KMS-11 (cell line): ENCODE data around the gene GPR62.

Experiments used
- H2AFZ ChIP-seq: fragments of 200-600 bp; sonication (generic); 2 replicates; pipeline ENCODE4 v1.6.1; 2016; ENCODE audit warnings: antibody characterized with exemption, mixed run types, low read depth
- H3K27ac ChIP-seq: fragments of 200-600 bp; sonication (generic); 2 replicates; pipeline ENCODE4 v1.6.1; 2016; ENCODE audit warnings: mild to moderate bottlenecking, mixed run types
- H3K27me3 ChIP-seq: fragments of 200-600 bp; sonication (generic); 2 replicates; pipeline ENCODE4 v1.6.1; 2017; ENCODE audit warnings: mild to moderate bottlenecking, low read depth, mixed run types, moderate library complexity; ENCODE audit not compliant: insufficient read depth
- H3K36me3 ChIP-seq: fragments of 200-600 bp; sonication (generic); 2 replicates; pipeline ENCODE4 v1.6.1; 2017; ENCODE audit warnings: mild to moderate bottlenecking, mixed run types; ENCODE audit not compliant: insufficient read depth
- H3K4me1 ChIP-seq: fragments of 200-600 bp; sonication (generic); 2 replicates; pipeline ENCODE4 v1.6.1; 2016; ENCODE audit warnings: mild to moderate bottlenecking, low read depth, mixed run types; ENCODE audit not compliant: poor library complexity, severe bottlenecking
- H3K4me2 ChIP-seq: fragments of 200-600 bp; sonication (generic); 2 replicates; pipeline ENCODE4 v1.7.0; 2016; ENCODE audit warnings: mild to moderate bottlenecking, mixed run types
- H3K4me3 ChIP-seq: fragments of 200-600 bp; sonication (generic); IDR thresholded peaks from 2 replicates; pipeline ENCODE4 v1.6.1; 2017; ENCODE audit warnings: low read depth, low read length, mixed read lengths; ENCODE audit not compliant: insufficient read depth
- H3K79me2 ChIP-seq: fragments of 200-600 bp; sonication (generic); 2 replicates; pipeline ENCODE4 v1.6.1; 2016; ENCODE audit warnings: low read depth, mixed run types; ENCODE audit not compliant: insufficient read depth
- H3K9ac ChIP-seq: fragments of 200-600 bp; sonication (generic); 2 replicates; pipeline ENCODE4 v1.6.1; 2016; ENCODE audit warnings: mild to moderate bottlenecking, mixed run types
- H4K20me1 ChIP-seq: fragments of 200-600 bp; sonication (generic); 2 replicates; pipeline ENCODE4 v1.6.1; 2016; ENCODE audit warnings: mild to moderate bottlenecking, mixed run types; ENCODE audit not compliant: insufficient read depth
- TF ChIP-seq, protein P1 (sequence below): fragments of 200-600 bp; sonication (generic); conservative IDR thresholded peaks from 2 replicates; pipeline ENCODE4 v1.6.1; 2017; ENCODE audit warnings: low read depth, mild to moderate bottlenecking, antibody characterized with exemption, low read length, moderate library complexity, mixed read lengths

Gene GPR62

DNA sequence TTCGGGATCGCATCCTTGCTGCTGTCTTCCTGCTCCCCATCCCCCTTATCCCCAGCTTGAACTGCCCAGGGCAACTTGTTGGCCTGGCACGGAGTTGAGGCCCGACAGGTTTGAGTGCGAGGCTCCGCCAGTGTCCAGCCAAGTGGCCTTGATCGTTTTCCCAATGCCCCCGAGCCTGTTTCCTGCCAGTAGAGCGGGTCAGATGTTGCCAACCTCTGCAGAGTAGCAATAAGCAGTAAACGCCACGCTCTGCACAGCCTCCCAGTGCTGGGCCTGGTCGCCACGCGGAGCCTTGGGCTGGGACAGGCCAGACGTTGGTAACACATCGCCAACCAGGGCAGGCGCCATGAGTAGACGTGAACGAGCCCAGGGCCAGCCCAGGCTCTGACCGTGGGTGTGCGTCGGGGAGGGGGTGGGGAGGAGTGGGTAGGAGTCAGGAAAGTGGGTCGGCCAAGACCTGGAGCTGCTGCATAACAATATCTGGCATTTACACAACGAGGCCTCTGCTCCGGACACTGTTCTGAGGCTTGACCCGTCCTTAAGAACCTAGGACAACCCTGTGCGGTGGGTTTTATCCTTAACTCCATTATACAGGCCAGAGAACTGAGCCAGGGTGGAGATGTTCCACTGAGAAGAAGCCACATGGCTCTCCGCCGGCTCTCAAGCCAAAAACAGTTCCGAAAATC is 19.2 kb downstream of the GPR62 start:
- peak overlapping the region; percentile 57 for H3K27ac ChIP-seq

DNA sequence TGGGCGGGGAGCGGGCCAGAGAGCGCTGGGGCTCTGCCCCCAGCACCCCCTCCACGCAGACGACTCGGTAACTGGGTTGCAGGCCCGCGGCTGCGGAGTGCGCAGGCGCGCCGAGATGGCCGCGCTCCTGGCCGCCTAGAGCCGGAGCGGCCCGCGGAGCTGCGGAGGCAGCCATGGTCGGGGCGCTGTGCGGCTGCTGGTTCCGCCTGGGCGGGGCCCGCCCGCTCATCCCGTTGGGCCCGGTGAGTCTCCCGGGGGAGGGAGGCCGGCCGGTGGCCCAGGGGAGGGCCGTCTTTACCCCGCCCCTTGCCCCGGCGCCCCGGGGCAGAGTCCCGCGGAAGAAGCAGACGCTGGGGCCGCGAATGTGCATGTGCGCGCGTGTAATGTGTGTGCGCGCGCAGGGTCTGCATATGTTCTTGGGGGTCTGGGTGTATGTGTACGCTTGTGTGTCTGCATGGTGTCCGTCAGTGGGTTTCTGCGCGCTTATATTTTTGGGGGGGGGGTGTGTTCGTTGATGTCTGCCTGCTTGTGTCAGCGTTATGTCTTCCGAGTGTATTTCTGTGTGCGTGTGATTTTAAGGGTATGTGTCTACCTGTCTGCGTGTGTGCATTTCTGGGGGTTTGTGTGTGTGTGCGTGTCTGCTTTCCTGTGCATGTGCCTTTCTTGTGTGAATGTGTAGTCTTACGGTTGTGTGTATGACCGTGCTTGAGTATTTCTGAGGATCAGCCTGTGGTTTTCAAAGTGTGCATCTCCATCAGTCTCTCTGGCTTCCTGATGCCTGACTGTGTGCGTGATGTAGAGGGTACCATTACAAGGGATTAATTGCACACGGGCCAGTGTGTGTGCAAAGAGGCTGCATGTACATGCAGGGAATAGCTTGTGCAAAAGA is 20.0 kb downstream of the GPR62 start, which contains the start of gene ABHD14A:
ABHD14A (plus strand) TSS at position 102 of the 889 bp plus-strand sequence; CDS start at position 174, 72 bp downstream.
- peak within 1 kb of the TSS; percentile 69 for H3K9ac ChIP-seq
- peaks cover 12% of the 10 kb centered on the region for H3K4me1 ChIP-seq
- TF ChIP-seq, protein P1, sequence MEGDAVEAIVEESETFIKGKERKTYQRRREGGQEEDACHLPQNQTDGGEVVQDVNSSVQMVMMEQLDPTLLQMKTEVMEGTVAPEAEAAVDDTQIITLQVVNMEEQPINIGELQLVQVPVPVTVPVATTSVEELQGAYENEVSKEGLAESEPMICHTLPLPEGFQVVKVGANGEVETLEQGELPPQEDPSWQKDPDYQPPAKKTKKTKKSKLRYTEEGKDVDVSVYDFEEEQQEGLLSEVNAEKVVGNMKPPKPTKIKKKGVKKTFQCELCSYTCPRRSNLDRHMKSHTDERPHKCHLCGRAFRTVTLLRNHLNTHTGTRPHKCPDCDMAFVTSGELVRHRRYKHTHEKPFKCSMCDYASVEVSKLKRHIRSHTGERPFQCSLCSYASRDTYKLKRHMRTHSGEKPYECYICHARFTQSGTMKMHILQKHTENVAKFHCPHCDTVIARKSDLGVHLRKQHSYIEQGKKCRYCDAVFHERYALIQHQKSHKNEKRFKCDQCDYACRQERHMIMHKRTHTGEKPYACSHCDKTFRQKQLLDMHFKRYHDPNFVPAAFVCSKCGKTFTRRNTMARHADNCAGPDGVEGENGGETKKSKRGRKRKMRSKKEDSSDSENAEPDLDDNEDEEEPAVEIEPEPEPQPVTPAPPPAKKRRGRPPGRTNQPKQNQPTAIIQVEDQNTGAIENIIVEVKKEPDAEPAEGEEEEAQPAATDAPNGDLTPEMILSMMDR: no peak
- peak within 1 kb of the TSS; percentile 82 for H3K4me2 ChIP-seq
- no peaks in the 10 kb centered on the region for H4K20me1 ChIP-seq
- H3K36me3 ChIP-seq: no peaks in the 10 kb centered on the region
- 0 out of 2 replicates have a peak, but pooled peaks cover 5% of the 10 kb centered on the region for H3K79me2 ChIP-seq
- H3K27me3 ChIP-seq: no peaks in the 10 kb centered on the region
- no peak within 1 kb of the TSS for H3K4me3 ChIP-seq
- peak within 1 kb of the TSS; percentile 57 for H3K27ac ChIP-seq
- H2AFZ ChIP-seq: peak within 1 kb of the TSS; percentile 76

More for the DNA sequence above, 19.2 kb downstream of the GPR62 start:
- H3K27me3 ChIP-seq: no peaks in the 10 kb centered on the region
- peak overlapping the region; percentile 82 for H3K4me2 ChIP-seq
- TF ChIP-seq, protein P1: peak; percentile 45
- H3K4me1 ChIP-seq: peaks cover 12% of the 10 kb centered on the region
- H4K20me1 ChIP-seq: no peaks in the 10 kb centered on the region
- 0 out of 2 replicates have a peak, but pooled peaks cover 5% of the 10 kb centered on the region for H3K79me2 ChIP-seq
- peak overlapping the region; percentile 67 for H3K9ac ChIP-seq
- no peaks in the 10 kb centered on the region for H3K36me3 ChIP-seq
- peak overlapping the region; percentile 76 for H2AFZ ChIP-seq
- no peak overlapping the region for H3K4me3 ChIP-seq

GRCh38 chr3:51975852-51976549 is 20.8 kb downstream of the GPR62 start:
- Histone ChIP-seq H3K27me3 (no peaks in the 10 kb centered on the region), H3K79me2 (0 out of 2 replicates have a peak, but pooled peaks cover 5% of the 10 kb centered on the region), H3K27ac (no peak overlapping the region), H3K4me3 (no peak overlapping the region), H3K4me1 (peaks cover 12% of the 10 kb centered on the region), H4K20me1 (no peaks in the 10 kb centered on the region), H3K4me2 (peak overlapping the region; percentile 82), H3K9ac (no peak overlapping the region), H3K36me3 (no peaks in the 10 kb centered on the region), H2AFZ (no peak overlapping the region)
- TF ChIP-seq, protein P1: no peak

- Histone ChIP-seq H4K20me1 (no peaks in the 10 kb centered on the region), H3K4me2 (no peak overlapping the region), H2AFZ (no peak overlapping the region), H3K4me1 (peaks cover 15% of the 10 kb centered on the region), H3K79me2 (0 out of 2 replicates have a peak, but pooled peaks cover 5% of the 10 kb centered on the region), H3K27me3 (no peaks in the 10 kb centered on the region), H3K9ac (no peak overlapping the region), H3K4me3 (no peak overlapping the region), H3K36me3 (no peaks in the 10 kb centered on the region), H3K27ac (no peak overlapping the region)
- TF ChIP-seq, protein P1: no peak
Measured at GRCh38 chr3:51977446-51978142, 22.4 kb downstream of the GPR62 start.
